K562 (cell line): ENCODE results near the gene PDE11A.

ENCODE experiments used
- IRF9 ChIP-seq: fragments of 450-650 bp; IDR thresholded peaks from 2 replicates; pipeline ENCODE4 v1.6.1; 2016; ENCODE audit warnings: missing biosample characterization, missing genetic modification characterization
- NFE2 ChIP-seq: IDR thresholded peaks from 2 replicates; pipeline ENCODE4 v1.6.1; 2014; ENCODE audit warnings: antibody characterized with exemption, low read depth
- NFIX ChIP-seq: fragments of 250-450 bp; sonication (Bioruptor Pico); IDR thresholded peaks from 2 replicates; pipeline ENCODE4 v1.4.0; 2020; ENCODE audit warnings: low read depth, mild to moderate bottlenecking, moderate library complexity
- NRF1 ChIP-seq, 2 experiments: fragments of 450-650 bp; IDR thresholded peaks in 1 of 2; conservative IDR thresholded peaks in 1 of 2; 2 replicates each; pipeline ENCODE4 v1.6.1; 2014; ENCODE audit warnings: mild to moderate bottlenecking in 2 of 2
- POLR2AphosphoS5 ChIP-seq: IDR thresholded peaks from 2 replicates; pipeline ENCODE4 v1.6.1; 2011; ENCODE audit warnings: mild to moderate bottlenecking, low read depth, low read length, moderate library complexity; ENCODE audit not compliant: control insufficient read depth, insufficient read depth
- RAD21 ChIP-seq, 2 experiments: fragments of 250-450 bp in 1 of 2; fragments of 450-650 bp in 1 of 2; sonication (Bioruptor Pico) in 1 of 2; formaldehyde crosslinking in 1 of 2; IDR thresholded peaks in 1 of 2; conservative IDR thresholded peaks in 1 of 2; 2 replicates each; pipeline versions ENCODE4 v1.4.0 to v1.8.0; 2020 to 2022; ENCODE audit warnings: mild to moderate bottlenecking in 2 of 2, moderate library complexity in 1 of 2
- SMARCA4 ChIP-seq: fragments of 450-650 bp; IDR thresholded peaks from 2 replicates; pipeline ENCODE4 v1.6.1; 2016
- SP1 ChIP-seq: sonication (generic); formaldehyde crosslinking; IDR thresholded peaks from 2 replicates; pipeline ENCODE4 v1.8.1; 2022; ENCODE audit warnings: mild to moderate bottlenecking, missing genetic modification reagents
- ZNF311 ChIP-seq: fragments of 250-450 bp; sonication (Bioruptor Pico); IDR thresholded peaks from 2 replicates; pipeline ENCODE4 v1.4.0; 2020; ENCODE audit warnings: mild to moderate bottlenecking, moderate library complexity

GRCh38 chr2:177641331-177641730, 431.2 kb downstream of the PDE11A start:
- TF ChIP-seq NFIX (CRISPR knock-in tag) (no peak), ZNF311 (CRISPR knock-in tag) (no peak), SMARCA4 (no peak), RAD21 (CRISPR knock-in tag; conservative IDR thresholded peaks at IDR 0.05 in 1 of 2, IDR thresholded peaks at IDR 0.05 in 1 of 2) (no peak), SP1 (CRISPR knock-in tag) (no peak), POLR2AphosphoS5 (no peak), NRF1 (conservative IDR thresholded peaks at IDR 0.05 in 1 of 2, IDR thresholded peaks at IDR 0.05 in 1 of 2) (no peak), NFE2 (no peak), IRF9 (tag) (no peak)
